Type B pancreatic cell (in vitro differentiated cells): ENCODE data around the gene ABCC10. TPM values are rescaled to one million over a fixed set of nuclear protein-coding genes. Genes with fewer than 3 reads are reported as not detected.
A peak's percentile ranks its signal among the peaks of the same experiment; 100 is the strongest.

ENCODE experiments used
- DNase-seq: peaks from one replicate; pipeline ENCODE4 v3.0.0; 2021; ENCODE audit warnings: mixed read lengths; ENCODE audit not compliant: unreplicated experiment; ENCODE audit errors: extremely low spot score
- H3K27ac Mint-ChIP-seq: 2 replicates; pipeline ENCODE4 v1.8.0; 2021; ENCODE audit warnings: mild to moderate bottlenecking, mixed read lengths
- H3K27me3 Mint-ChIP-seq: 2 replicates; pipeline ENCODE4 v1.8.0; 2021; ENCODE audit warnings: mixed read lengths
- H3K36me3 Mint-ChIP-seq: 2 replicates; pipeline ENCODE4 v1.8.0; 2021; ENCODE audit warnings: mixed read lengths
- H3K4me1 Mint-ChIP-seq: one replicate; pipeline ENCODE4 v1.8.0; 2021; ENCODE audit warnings: mixed read lengths; ENCODE audit not compliant: unreplicated experiment
- H3K4me3 Mint-ChIP-seq: 2 replicates; pipeline ENCODE4 v1.8.0; 2021; ENCODE audit warnings: mild to moderate bottlenecking, mixed read lengths
- H3K9me3 Mint-ChIP-seq: 2 replicates; pipeline ENCODE4 v1.8.0; 2021; ENCODE audit warnings: mixed read lengths
- total RNA-seq: library from RNA; stranded (reverse); gene quantifications from 2 replicates; pipeline ENCODE4 v1.2.1, GENCODE V29; 2021; ENCODE audit warnings: low replicate concordance
- TF ChIP-seq, protein P1 (sequence below): fragments of 200-600 bp; sonication (generic); conservative IDR thresholded peaks from 2 replicates; pipeline ENCODE4 v1.5.0; 2021; ENCODE audit warnings: antibody characterized with exemption, mild to moderate bottlenecking

ABCC10 gene
- total RNA-seq, 1 donor from 2014 or later, result 46.5 TPM

DNA sequence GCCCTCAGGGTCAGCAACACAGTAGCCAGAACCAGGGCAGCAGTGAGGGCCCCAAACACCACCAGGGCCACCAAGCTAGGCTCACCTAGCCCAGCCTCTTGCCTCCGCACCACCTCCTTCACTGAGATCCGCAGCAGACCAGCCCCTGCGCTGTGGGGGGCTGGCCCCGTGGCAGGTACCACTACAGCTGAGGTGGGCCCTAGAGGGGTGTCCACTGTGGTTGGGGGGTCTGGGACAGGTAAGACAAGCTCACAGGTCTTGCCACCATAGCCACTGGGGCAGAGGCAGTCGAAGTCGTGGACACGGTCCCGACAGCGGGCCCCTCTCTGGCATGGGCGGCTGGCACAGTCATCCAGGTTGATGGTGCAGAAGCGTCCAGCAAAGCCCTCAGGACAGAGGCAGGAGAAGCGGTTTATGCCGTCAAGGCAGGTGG lies 23.4 kb downstream of the ABCC10 start:
- no peak overlapping the region for H3K4me3 Mint-ChIP-seq
- DNase-seq, result no peak
- H3K36me3 Mint-ChIP-seq, result peaks cover 4% of the 10 kb centered on the region
- H3K27ac Mint-ChIP-seq, result no peak overlapping the region
- TF ChIP-seq, protein P1, sequence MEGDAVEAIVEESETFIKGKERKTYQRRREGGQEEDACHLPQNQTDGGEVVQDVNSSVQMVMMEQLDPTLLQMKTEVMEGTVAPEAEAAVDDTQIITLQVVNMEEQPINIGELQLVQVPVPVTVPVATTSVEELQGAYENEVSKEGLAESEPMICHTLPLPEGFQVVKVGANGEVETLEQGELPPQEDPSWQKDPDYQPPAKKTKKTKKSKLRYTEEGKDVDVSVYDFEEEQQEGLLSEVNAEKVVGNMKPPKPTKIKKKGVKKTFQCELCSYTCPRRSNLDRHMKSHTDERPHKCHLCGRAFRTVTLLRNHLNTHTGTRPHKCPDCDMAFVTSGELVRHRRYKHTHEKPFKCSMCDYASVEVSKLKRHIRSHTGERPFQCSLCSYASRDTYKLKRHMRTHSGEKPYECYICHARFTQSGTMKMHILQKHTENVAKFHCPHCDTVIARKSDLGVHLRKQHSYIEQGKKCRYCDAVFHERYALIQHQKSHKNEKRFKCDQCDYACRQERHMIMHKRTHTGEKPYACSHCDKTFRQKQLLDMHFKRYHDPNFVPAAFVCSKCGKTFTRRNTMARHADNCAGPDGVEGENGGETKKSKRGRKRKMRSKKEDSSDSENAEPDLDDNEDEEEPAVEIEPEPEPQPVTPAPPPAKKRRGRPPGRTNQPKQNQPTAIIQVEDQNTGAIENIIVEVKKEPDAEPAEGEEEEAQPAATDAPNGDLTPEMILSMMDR, result no peak
- no peaks in the 10 kb centered on the region for H3K9me3 Mint-ChIP-seq
- H3K27me3 Mint-ChIP-seq, result peaks cover 10% of the 10 kb centered on the region
- H3K4me1 Mint-ChIP-seq, result peaks cover 5% of the 10 kb centered on the region

DNA sequence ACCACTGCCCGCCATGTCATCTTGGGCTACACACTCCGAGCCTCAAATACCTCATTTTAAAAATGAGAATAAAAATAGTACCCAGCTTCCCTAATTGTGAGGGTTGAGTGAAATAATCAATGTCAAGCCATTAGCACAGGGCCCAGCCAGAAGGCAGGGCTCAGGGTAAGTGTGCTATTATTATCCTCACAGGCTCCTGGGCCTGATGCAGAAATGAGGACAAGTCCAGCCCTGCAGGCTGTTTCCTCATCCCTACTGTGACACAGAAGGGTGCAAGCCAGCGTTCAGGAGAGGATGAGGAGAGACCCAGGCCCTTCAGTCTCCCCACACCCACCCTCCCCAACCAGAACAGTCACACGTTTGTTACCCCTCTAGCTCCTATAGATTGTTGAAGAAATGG lies 24.0 kb downstream of the ABCC10 start:
- no peaks in the 10 kb centered on the region for H3K9me3 Mint-ChIP-seq
- TF ChIP-seq, protein P1, result no peak
- H3K27ac Mint-ChIP-seq, result no peak overlapping the region
- peaks cover 16% of the 10 kb centered on the region for H3K27me3 Mint-ChIP-seq
- peaks cover 11% of the 10 kb centered on the region for H3K4me1 Mint-ChIP-seq
- no peak for DNase-seq
- H3K36me3 Mint-ChIP-seq, result peaks cover 4% of the 10 kb centered on the region
- H3K4me3 Mint-ChIP-seq, result no peak overlapping the region

DNA sequence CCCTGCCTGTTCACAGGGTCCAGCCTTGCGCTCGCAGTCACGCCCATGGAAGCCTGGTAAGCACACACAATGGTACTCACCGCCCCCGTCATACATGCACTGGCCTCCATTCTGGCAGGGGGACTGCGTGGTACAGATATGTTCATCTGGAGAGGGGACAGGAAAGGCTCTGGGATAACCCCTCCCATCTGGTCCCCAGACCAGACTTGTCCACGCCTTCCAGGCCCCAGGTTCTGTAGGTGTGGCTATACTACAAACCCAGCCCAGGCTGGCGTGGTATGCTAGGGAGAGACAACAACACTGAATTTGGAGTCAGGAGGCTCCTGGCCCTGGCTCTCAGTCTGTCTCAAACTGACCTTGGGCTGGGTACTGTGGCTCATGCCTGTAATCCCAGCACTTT lies 24.6 kb downstream of the ABCC10 start:
- peaks cover 4% of the 10 kb centered on the region for H3K36me3 Mint-ChIP-seq
- no peaks in the 10 kb centered on the region for H3K9me3 Mint-ChIP-seq
- no peak overlapping the region for H3K4me3 Mint-ChIP-seq
- peaks cover 22% of the 10 kb centered on the region for H3K27me3 Mint-ChIP-seq
- peaks cover 15% of the 10 kb centered on the region for H3K4me1 Mint-ChIP-seq
- no peak overlapping the region for H3K27ac Mint-ChIP-seq
- TF ChIP-seq, protein P1, result no peak
- no peak for DNase-seq

DNA sequence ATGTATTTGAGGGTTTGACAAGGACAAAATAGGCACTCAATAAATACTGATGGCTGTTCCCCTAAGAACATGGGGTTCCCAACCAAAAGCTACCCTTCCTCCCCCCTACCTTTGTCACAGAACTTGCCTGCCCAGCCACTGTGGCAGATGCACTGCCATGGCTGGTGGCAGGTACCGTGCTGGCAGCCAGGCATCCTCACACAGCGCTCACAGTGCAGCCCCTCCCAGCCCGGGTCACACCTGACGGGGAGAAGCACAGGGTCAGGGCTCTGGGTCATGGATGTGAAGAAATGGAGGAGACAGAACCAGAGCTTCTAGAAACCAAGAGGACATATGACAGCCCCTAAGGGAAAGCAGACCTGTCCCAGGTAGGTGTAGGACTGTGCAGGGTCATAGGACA lies 25.6 kb downstream of the ABCC10 start:
- Mint-ChIP-seq H3K4me3 (peak overlapping the region; percentile 20), H3K4me1 (peaks cover 16% of the 10 kb centered on the region), H3K36me3 (peaks cover 4% of the 10 kb centered on the region), H3K27me3 (peaks cover 29% of the 10 kb centered on the region), H3K27ac (no peak overlapping the region), H3K9me3 (no peaks in the 10 kb centered on the region)
- DNase-seq, result no peak
- TF ChIP-seq, protein P1, result no peak

DNA sequence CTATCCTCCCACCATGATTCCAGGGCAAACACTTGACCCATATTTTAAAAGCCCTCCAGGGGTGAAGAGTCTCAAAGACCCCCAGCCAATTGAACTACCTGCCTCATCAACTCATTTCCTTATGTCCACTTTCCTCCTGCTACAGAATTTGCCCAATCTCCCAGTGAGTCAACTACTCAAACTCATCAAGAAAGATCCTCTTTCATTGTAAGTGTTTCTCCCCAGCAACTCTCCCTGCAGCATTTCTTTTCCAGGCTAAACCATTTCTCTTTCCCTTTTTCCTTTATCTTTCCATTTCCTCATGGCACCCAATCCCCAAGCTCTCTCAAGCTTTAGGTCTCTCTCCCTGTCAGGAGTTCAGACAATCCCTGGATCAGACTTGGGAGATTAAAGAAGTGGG lies 26.5 kb downstream of the ABCC10 start:
- Mint-ChIP-seq H3K27me3 (peaks cover 29% of the 10 kb centered on the region), H3K9me3 (no peaks in the 10 kb centered on the region), H3K27ac (no peak overlapping the region), H3K36me3 (peaks cover 4% of the 10 kb centered on the region), H3K4me1 (peaks cover 16% of the 10 kb centered on the region), H3K4me3 (peak overlapping the region; percentile 83)
- no peak for DNase-seq
- TF ChIP-seq, protein P1, result no peak

DNA sequence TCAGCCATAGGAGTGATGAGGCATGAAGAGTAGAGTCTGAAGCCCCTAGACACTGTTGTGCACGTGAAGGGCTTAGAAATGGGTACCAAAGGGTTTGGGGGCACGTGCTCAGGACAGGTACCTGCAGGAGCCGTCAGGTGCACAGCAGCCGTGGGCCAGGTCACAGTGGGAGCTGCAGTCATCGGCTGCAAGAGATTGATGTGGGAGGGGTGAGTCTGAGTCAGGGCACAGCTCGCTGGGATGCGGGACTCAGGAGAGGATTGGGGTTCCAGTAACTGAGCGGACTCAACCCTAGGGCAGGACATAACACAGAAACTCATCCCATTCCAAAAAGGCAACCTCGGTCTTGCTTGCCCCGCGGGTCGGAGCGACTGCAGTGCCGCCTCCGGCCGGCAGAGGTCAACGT lies 27.0 kb downstream of the ABCC10 start:
- H3K9me3 Mint-ChIP-seq, result no peaks in the 10 kb centered on the region
- H3K36me3 Mint-ChIP-seq, result peaks cover 4% of the 10 kb centered on the region
- no peak for DNase-seq
- peak overlapping the region; percentile 83 for H3K4me3 Mint-ChIP-seq
- TF ChIP-seq, protein P1, result peak; percentile 90
- H3K4me1 Mint-ChIP-seq, result peaks cover 16% of the 10 kb centered on the region
- H3K27me3 Mint-ChIP-seq, result peaks cover 29% of the 10 kb centered on the region
- H3K27ac Mint-ChIP-seq, result no peak overlapping the region
